ENCODE results near the gene CNOT10.
A peak's percentile ranks its signal among the peaks of the same experiment; 100 is the strongest.
"Not testable (repeated sequence)": the region's sequence is repeated elsewhere in the genome, so short reads cannot be mapped to it uniquely, and the experiment has no call there.

Gene CNOT10

GRCh38 chr3:32757618-32758374 lies 72.8 kb downstream of the CNOT10 start:
- DNase-seq (ENCODE audit: low read depth in 1 of 2, low spot score in 1 of 2), result no peak

GRCh38 chr3:32758375-32758753 lies 73.4 kb downstream of the CNOT10 start:
- DNase-seq (ENCODE audit: low read depth in 1 of 2, low spot score in 1 of 2), result no peak

GRCh38 chr3:32759342-32759741 lies 74.4 kb downstream of the CNOT10 start:
- DNase-seq (ENCODE audit: low read depth in 1 of 2, low spot score in 1 of 2), result no peak

- DNase-seq (ENCODE audit: low read depth in 1 of 2, low spot score in 1 of 2), result no peak
Observed at GRCh38 chr3:32764481-32764880, 79.5 kb downstream of the CNOT10 start.

GRCh38 chr3:32778389-32778788 lies 93.4 kb downstream of the CNOT10 start:
- DNase-seq (ENCODE audit: low read depth in 1 of 2, low spot score in 1 of 2), result no peak

GRCh38 chr3:32780071-32780734 lies 95.2 kb downstream of the CNOT10 start:
- DNase-seq (ENCODE audit: low read depth in 1 of 2, low spot score in 1 of 2), result no peak

DNA sequence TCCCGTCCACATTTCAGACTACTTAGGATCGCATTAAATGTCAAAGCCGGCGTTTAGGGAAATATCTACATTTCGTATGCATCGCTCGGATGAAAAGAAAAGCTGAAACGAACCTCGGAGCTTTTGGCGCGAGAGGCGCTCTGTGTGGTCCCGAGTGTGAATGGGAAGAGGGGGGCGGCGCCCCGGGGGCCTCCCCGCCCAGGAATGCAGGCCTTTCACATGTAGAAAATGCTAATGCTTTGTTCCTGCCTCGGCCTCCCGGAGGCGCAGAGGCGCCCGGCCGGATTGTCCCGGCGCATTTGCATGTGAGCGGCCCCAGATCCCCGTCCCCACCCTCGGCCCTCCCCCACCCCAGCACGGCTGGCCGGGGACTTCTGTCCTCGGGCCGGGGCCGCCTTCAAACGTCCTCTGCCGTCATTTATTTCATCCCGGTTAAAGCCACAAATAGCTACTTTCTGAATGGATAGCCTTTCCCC lies 95.8 kb downstream of the CNOT10 start:
- no peak for DNase-seq (ENCODE audit: low read depth in 1 of 2, low spot score in 1 of 2)

DNA sequence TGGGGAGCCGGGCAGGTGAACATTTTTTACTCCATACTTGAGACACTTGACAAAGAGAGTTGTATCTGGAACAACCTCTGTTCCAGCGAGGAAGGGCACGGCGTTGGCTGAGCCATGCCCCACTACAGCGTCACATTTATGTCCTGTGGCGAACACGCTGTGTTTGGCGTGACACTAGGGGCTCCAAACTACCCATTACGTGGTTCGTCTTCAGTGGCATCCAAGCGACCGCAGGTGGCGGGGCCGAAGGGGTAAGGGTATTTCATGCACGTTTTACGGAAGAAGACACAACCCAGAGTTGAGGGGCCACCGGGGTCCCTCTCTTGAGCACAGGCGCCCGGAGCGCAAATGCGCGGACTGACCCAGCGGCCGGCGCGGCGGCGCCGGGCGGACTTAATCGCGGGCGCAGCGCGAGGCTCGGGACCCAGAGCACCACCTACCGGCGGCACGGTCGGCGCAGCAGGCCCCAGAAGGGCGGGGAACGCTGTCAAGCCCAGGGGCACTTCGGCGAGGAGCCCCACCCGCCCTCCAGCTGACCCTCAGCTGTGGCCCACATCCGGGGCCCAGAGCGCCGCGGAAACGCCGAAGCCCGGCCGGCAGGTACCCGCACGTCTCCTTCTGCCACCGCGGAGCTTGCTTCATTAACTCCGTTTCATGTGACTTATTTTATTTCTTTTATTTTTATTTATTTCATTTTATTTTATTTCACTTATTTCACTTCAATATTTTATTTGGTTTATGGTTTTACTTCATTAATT lies 96.4 kb downstream of the CNOT10 start:
- DNase-seq (ENCODE audit: low read depth in 1 of 2, low spot score in 1 of 2), result peak; percentile 9 to 56

GRCh38 chr3:32781969-32782270 lies 96.9 kb downstream of the CNOT10 start:
- not testable (repeated sequence) for DNase-seq (ENCODE audit: low read depth in 1 of 2, low spot score in 1 of 2)

DNA sequence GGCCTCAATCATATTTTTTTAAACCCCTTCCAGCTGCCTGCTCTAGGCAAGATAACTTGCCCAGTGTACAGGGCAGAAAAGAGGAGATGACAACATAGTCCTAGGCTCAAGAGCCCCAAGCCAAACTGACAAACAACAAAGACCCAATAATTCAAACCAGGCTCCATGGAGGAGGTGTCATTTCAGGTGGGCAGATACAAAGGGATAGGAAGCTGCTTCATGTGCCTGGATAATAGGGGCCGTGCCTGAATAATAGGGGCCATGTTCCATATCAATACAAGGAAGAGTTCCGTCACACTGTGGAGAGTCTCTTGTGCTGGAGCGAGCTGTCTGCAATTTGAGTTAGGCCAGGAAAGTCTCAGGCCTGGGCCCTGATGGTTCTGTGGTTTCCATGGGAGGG lies 97.4 kb downstream of the CNOT10 start:
- no peak for DNase-seq (ENCODE audit: low read depth in 1 of 2, low spot score in 1 of 2)

DNA sequence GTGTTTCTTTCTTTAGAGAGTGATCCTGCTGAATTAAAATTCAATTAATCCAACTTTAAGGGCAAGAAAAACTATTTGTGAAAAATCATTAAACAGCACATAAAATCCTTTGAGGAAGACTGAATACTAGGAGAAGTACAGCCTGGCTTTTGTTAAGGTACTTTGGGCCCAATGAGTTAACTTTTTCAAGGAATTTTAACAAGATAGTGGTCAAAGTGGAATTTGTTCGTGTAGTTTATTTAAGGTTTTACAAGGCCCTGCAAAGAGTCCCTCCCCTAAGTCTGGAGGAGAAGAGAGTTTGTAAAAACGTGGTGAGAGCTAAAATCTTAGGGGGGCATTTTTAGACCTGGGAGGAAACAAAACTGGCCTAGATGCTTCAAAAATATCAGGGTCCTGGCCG lies 106.8 kb downstream of the CNOT10 start:
- DNase-seq (ENCODE audit: low read depth in 1 of 2, low spot score in 1 of 2), result no peak

- no peak for DNase-seq (ENCODE audit: low read depth in 1 of 2, low spot score in 1 of 2)
Observed at GRCh38 chr3:32794487-32795308, 109.7 kb downstream of the CNOT10 start.

DNA sequence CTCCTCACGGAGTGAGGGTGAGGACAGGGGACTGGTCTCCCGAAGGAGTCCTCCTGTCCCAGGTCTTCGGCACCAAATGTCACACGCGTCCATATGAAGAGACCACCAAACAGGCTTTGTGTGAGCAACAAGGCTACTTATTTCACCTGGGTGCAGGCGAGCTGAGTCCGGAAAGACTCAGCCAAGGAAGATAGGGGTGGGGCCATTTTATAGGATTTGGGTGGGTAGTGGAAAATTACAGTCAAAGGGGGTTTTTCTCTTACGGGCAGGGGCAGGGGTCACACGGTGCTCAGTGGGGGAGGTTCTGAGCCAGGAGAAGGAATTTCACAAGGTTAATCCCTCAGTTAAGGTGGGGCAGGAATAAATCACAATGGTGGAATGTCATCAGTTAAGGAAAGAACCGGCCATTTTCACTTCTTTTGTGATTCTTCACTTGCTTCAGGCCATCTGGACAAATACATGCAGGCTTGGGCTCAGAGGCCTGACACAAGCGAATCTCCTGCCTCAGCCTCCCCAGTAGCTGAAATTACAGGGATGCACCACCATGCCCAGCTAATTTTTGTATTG lies 111.5 kb downstream of the CNOT10 start:
- not testable (repeated sequence) for DNase-seq (ENCODE audit: low read depth in 1 of 2, low spot score in 1 of 2)

DNA sequence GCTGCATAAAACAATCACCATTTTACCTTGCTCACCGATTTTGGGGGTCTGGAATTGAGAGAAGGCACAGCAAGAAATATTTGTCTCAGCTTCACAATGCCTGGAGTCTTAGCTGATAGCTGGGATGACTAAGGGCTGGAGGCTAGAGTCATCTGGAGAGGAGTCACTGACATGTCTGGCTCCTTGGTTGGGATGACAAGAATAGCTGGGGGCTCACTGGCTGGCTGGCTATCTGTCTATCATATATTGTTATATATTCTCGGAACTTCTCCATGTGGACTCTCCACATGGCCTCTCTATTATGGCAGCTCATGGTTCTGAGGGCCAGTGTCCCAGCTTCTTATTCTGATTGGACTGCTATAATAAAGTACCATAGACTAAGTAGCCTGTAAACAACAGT lies 112.8 kb downstream of the CNOT10 start:
- no peak for DNase-seq (ENCODE audit: low read depth in 1 of 2, low spot score in 1 of 2)

- DNase-seq (ENCODE audit: low read depth in 1 of 2, low spot score in 1 of 2), result not testable (repeated sequence)
Observed at GRCh38 chr3:32801440-32801839, 116.5 kb downstream of the CNOT10 start.

GRCh38 chr3:32813180-32813579 lies 128.2 kb downstream of the CNOT10 start:
- no peak for DNase-seq (ENCODE audit: low read depth in 1 of 2, low spot score in 1 of 2)

DNA sequence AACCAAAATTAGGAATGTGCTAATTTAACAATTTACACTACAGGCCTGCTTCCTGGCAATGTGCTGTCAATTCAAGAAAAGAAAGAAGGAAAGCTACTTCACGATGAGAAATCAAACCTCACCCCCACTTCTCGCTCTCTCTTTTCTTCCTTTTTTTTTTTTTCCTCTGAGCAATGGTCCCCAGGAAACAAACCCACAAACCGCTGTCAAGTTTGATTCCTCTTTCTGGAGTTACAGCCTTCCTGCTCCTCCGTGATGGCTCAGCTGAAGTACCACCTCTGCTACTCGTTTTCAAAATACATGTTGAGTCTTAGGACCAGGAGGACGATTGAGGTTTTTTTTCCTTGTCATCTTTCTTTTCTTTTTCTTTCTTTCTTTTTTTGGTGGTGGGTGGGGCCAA lies 129.4 kb downstream of the CNOT10 start:
- DNase-seq (ENCODE audit: low read depth in 1 of 2, low spot score in 1 of 2), result no peak

DNA sequence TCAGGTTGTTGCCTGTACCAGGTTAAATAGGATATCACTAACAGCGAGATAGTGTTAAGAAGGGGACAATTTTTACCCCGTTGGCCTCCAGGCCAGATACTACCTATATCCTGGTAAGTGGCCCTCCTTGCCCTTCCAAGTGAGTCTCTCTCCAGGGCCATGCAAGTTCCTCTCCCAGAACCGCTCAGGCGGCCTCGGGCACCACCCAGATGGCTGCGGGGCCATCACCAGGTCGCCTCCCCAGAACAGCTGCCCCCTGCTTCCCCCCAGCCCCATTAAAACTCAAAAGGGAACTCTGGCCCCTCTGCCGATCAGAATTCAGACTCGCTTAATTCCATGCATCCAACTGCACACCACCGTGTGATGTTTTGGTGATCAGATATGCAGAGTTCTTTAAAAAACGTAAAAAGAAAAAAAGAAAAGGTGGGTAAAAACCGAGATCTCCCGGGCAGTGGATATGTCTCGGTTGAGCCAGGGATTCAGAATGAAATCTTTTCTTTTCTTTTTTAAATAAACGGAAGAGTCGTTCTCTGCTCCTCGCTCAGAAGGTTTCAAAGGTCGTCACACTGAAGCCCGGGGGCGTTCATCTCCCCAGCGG lies 131.0 kb downstream of the CNOT10 start:
- DNase-seq (ENCODE audit: low read depth in 1 of 2, low spot score in 1 of 2), result no peak

GRCh38 chr3:32816439-32817256 lies 131.7 kb downstream of the CNOT10 start:
- no peak for DNase-seq (ENCODE audit: low read depth in 1 of 2, low spot score in 1 of 2)

GRCh38 chr3:32817257-32817557 lies 132.2 kb downstream of the CNOT10 start:
- DNase-seq (ENCODE audit: low read depth in 1 of 2, low spot score in 1 of 2), result no peak

Data from stimulated activated CD4-positive, alpha-beta T cell treated with anti-CD3 and anti-CD28 coated beads, Interleukin-15, amount 100 ng/mL, for 1 hour (primary cell).